Stimulated activated CD4-positive, alpha-beta T cell treated with anti-CD3 and anti-CD28 coated beads, Interleukin-12 subunit alpha, Interleukin-12 subunit beta, amount 100 ng/mL, for 4 hours (primary cell): ENCODE results near the gene KIRREL3.

Experiments used
- DNase-seq: peaks from one replicate; pipeline ENCODE4 v3.0.0-alpha.2; 2020

Gene KIRREL3

GRCh38 chr11:126700768-126701519, 299.6 kb downstream of the KIRREL3 start:
- DNase-seq: no peak

- DNase-seq: no peak
Measured at GRCh38 chr11:126698576-126698975, 302.0 kb downstream of the KIRREL3 start.

GRCh38 chr11:126697936-126698335, 302.6 kb downstream of the KIRREL3 start:
- no peak for DNase-seq

GRCh38 chr11:126696982-126697381, 303.6 kb downstream of the KIRREL3 start:
- DNase-seq: no peak

GRCh38 chr11:126695293-126695692, 305.3 kb downstream of the KIRREL3 start:
- DNase-seq: no peak

- DNase-seq: no peak
Measured at GRCh38 chr11:126694065-126694625, 306.4 kb downstream of the KIRREL3 start.

GRCh38 chr11:126687477-126687876, 313.1 kb downstream of the KIRREL3 start:
- DNase-seq: no peak

GRCh38 chr11:126686938-126687337, 313.6 kb downstream of the KIRREL3 start:
- DNase-seq: no peak

GRCh38 chr11:126683766-126684728, 316.5 kb downstream of the KIRREL3 start:
- DNase-seq: no peak

- no peak for DNase-seq
Measured at GRCh38 chr11:126682590-126682989, 318.0 kb downstream of the KIRREL3 start.

- DNase-seq: no peak
Measured at GRCh38 chr11:126680700-126681099, 319.9 kb downstream of the KIRREL3 start.

GRCh38 chr11:126680131-126680530, 320.4 kb downstream of the KIRREL3 start:
- DNase-seq: no peak

GRCh38 chr11:126679033-126679432, 321.5 kb downstream of the KIRREL3 start:
- no peak for DNase-seq

GRCh38 chr11:126676536-126676935, 324.0 kb downstream of the KIRREL3 start:
- no peak for DNase-seq

- DNase-seq: no peak
Measured at GRCh38 chr11:126673319-126673718, 327.3 kb downstream of the KIRREL3 start.

GRCh38 chr11:126669416-126669815, 331.2 kb downstream of the KIRREL3 start:
- no peak for DNase-seq

GRCh38 chr11:126664643-126665042, 335.9 kb downstream of the KIRREL3 start:
- DNase-seq: no peak

- no peak for DNase-seq
Measured at GRCh38 chr11:126663749-126664592, 336.6 kb downstream of the KIRREL3 start.

GRCh38 chr11:126662035-126662790, 338.4 kb downstream of the KIRREL3 start:
- no peak for DNase-seq

- no peak for DNase-seq
Measured at GRCh38 chr11:126660761-126661425, 339.7 kb downstream of the KIRREL3 start.

- no peak for DNase-seq
Measured at GRCh38 chr11:126660321-126660720, 340.2 kb downstream of the KIRREL3 start.
